ENCODE results near the gene TREH.

- TF ChIP-seq EZH2 (IDR thresholded peaks at IDR 0.05; ENCODE audit: insufficient read depth, poor library complexity, severe bottlenecking) (no peak), EZH2phosphoT487 (IDR thresholded peaks at IDR 0.05; ENCODE audit: insufficient read depth, low read depth) (no peak)
These were observed 14.7 kb upstream of the TREH start for GRCh38 chr11:118694185-118694584.

Data from GM23248 (cell line).